Measurements from ENCODE around the gene SLC10A7. TPM values are rescaled to one million over a fixed set of nuclear protein-coding genes. Genes with fewer than 3 reads are reported as not detected.

The SLC10A7 gene
- total and polyA plus RNA-seq, 4 donors, result 3.7 to 18.7 (median 7.6) TPM

- 89% methylated on average over 1 of the region's 1 CpG for WGBS
- Histone ChIP-seq H3K9ac (ENCODE audit: low read depth in 1 of 2, low read length in 2 of 2) (no peak overlapping the region), H3K4me3 (ENCODE audit: low read depth in 1 of 3, low read length in 3 of 3) (no peak overlapping the region), H3K4me1 (ENCODE audit: control insufficient read depth in 4 of 4, insufficient read depth in 4 of 4, low read length in 3 of 4) (no peaks in the 10 kb centered on the region), H3K27ac (ENCODE audit: low read depth in 1 of 2, low read length in 2 of 2) (no peak overlapping the region), H3K36me3 (ENCODE audit: control insufficient read depth in 4 of 4, insufficient read depth in 3 of 4, low read depth in 1 of 4, low read length in 3 of 4) (no peaks in the 10 kb centered on the region), H3K27me3 (ENCODE audit: control insufficient read depth in 4 of 4, insufficient read depth in 4 of 4, low read length in 3 of 4) (no peaks in the 10 kb centered on the region), H3K9me3 (ENCODE audit: control insufficient read depth in 4 of 4, low read length in 3 of 4) (no peaks in the 10 kb centered on the region)
- TF ChIP-seq YY1 (IDR thresholded peaks at IDR 0.05), result no peak
- TF ChIP-seq TAF1 (conservative IDR thresholded peaks at IDR 0.05), result no peak
- TF ChIP-seq, protein P1, sequence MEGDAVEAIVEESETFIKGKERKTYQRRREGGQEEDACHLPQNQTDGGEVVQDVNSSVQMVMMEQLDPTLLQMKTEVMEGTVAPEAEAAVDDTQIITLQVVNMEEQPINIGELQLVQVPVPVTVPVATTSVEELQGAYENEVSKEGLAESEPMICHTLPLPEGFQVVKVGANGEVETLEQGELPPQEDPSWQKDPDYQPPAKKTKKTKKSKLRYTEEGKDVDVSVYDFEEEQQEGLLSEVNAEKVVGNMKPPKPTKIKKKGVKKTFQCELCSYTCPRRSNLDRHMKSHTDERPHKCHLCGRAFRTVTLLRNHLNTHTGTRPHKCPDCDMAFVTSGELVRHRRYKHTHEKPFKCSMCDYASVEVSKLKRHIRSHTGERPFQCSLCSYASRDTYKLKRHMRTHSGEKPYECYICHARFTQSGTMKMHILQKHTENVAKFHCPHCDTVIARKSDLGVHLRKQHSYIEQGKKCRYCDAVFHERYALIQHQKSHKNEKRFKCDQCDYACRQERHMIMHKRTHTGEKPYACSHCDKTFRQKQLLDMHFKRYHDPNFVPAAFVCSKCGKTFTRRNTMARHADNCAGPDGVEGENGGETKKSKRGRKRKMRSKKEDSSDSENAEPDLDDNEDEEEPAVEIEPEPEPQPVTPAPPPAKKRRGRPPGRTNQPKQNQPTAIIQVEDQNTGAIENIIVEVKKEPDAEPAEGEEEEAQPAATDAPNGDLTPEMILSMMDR (IDR thresholded peaks at IDR 0.05; ENCODE audit: low read depth, low read length, missing input control), result no peak
- no peak for TF ChIP-seq REST (IDR thresholded peaks at IDR 0.05)
- no peak for TF ChIP-seq GABPA (IDR thresholded peaks at IDR 0.05 in 1 of 2, conservative IDR thresholded peaks at IDR 0.05 in 1 of 2)
- TF ChIP-seq EGR1 (IDR thresholded peaks at IDR 0.05; ENCODE audit: low read depth in 2 of 2), result no peak
- no peak for TF ChIP-seq NR2F2 (IDR thresholded peaks at IDR 0.05)
- no peak for TF ChIP-seq HNF4A (conservative IDR thresholded peaks at IDR 0.05)
- TF ChIP-seq, protein P2, sequence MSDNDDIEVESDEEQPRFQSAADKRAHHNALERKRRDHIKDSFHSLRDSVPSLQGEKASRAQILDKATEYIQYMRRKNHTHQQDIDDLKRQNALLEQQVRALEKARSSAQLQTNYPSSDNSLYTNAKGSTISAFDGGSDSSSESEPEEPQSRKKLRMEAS (IDR thresholded peaks at IDR 0.05), result no peak
- no peak for TF ChIP-seq RXRA (IDR thresholded peaks at IDR 0.05)
- TF ChIP-seq FOXA1 (IDR thresholded peaks at IDR 0.05), result no peak
- no peak for TF ChIP-seq SP1 (IDR thresholded peaks at IDR 0.05)
- no peak for DNase-seq (ENCODE audit: low spot score)
Observed at GRCh38 chr4:146346276-146346675, 175.5 kb downstream of the SLC10A7 start.

GRCh38 chr4:146343776-146344175 is 178.0 kb downstream of the SLC10A7 start:
- WGBS, result 90% methylated on average over 3 of the region's 3 CpGs
- no peak overlapping the region for H3K9ac ChIP-seq (ENCODE audit: low read depth in 1 of 2, low read length in 2 of 2)
- TF ChIP-seq FOXA2 (IDR thresholded peaks at IDR 0.05) (no peak), YY1 (IDR thresholded peaks at IDR 0.05) (no peak), JUND (IDR thresholded peaks at IDR 0.05) (no peak), TAF1 (conservative IDR thresholded peaks at IDR 0.05) (no peak), HNF4G (IDR thresholded peaks at IDR 0.05) (no peak), NR2F2 (IDR thresholded peaks at IDR 0.05) (no peak), REST (IDR thresholded peaks at IDR 0.05) (no peak), RAD21 (IDR thresholded peaks at IDR 0.05) (no peak), FOXA1 (IDR thresholded peaks at IDR 0.05) (no peak), ZBTB33 (IDR thresholded peaks at IDR 0.05) (no peak), SP1 (IDR thresholded peaks at IDR 0.05) (no peak), GABPA (IDR thresholded peaks at IDR 0.05 in 1 of 2, conservative IDR thresholded peaks at IDR 0.05 in 1 of 2) (no peak)
- TF ChIP-seq, protein P1 (IDR thresholded peaks at IDR 0.05; ENCODE audit: low read depth, low read length, missing input control), result no peak
- no peaks in the 10 kb centered on the region for H3K36me3 ChIP-seq (ENCODE audit: control insufficient read depth in 4 of 4, insufficient read depth in 3 of 4, low read depth in 1 of 4, low read length in 3 of 4)
- no peaks in the 10 kb centered on the region for H3K9me3 ChIP-seq (ENCODE audit: control insufficient read depth in 4 of 4, low read length in 3 of 4)
- H3K27ac ChIP-seq (ENCODE audit: low read depth in 1 of 2, low read length in 2 of 2), result no peak overlapping the region
- H3K4me3 ChIP-seq (ENCODE audit: low read depth in 1 of 3, low read length in 3 of 3), result no peak overlapping the region
- no peaks in the 10 kb centered on the region for H3K27me3 ChIP-seq (ENCODE audit: control insufficient read depth in 4 of 4, insufficient read depth in 4 of 4, low read length in 3 of 4)
- H3K4me1 ChIP-seq (ENCODE audit: control insufficient read depth in 4 of 4, insufficient read depth in 4 of 4, low read length in 3 of 4), result no peaks in the 10 kb centered on the region
- no peak for DNase-seq (ENCODE audit: low spot score)
